Measurements from ENCODE around the gene PRKRA. TPM values are rescaled to one million over a fixed set of nuclear protein-coding genes. Genes with fewer than 3 reads are reported as not detected.
"Not testable (repeated sequence)": the region's sequence is repeated elsewhere in the genome, so short reads cannot be mapped to it uniquely, and the experiment has no call there.

PRKRA gene
- total and polyA plus RNA-seq, 2 donors (not counting 3 experiments of a cell fraction or from before 2014, with no cell fraction given): 31.0 to 46.6 TPM

DNA sequence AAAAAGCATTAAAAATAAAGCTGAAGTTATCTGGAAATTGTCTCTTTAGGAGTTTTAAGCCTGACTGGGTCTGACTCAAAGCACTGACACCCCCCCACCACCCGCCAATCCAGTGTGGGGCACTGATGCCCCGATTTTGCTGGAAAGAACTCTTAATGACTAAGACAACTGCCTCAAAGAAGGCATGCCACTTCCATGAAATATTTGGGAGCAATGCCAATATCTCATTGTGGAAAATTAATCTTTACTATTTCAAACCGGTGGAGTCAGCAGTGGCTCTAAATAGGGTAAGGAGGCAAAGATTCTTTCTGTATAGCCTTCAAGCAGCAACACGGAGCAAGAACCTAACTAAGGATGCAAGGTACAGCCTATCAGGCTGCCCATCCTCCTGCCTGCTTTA lies 23.0 kb upstream of the PRKRA start:
- intact Hi-C loops (cut with micrococcal nuclease): no loop called here

DNA sequence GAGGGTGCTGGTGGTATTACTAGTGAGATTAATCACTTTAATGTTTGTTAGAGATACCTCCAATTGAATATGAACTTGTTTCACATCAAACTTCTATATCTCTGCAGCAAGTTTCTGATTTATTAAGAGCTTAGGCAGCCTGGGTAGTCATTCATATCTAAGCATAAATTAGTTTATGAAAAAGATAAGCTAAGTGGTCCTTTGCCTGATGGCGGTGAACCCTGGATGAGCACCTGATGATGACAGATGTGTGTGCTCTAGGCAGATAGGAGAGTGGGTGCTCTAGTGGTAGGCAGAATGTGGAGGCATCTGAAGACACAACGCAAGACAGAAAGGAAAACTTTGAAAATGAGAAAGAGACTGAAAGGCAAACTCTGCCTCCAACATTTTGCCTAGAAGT lies 22.4 kb upstream of the PRKRA start:
- no peak for FAIRE-seq
- Histone ChIP-seq H3K4me3 (replicated peaks in 1 of 3; ENCODE audit: insufficient read depth in 1 of 3, low read depth in 1 of 3, low read length in 3 of 3) (no peak overlapping the region), H3K9me1 (replicated peaks; ENCODE audit: control insufficient read depth, extremely low read depth, insufficient read depth, low read length) (no peaks in the 10 kb centered on the region), H3K36me3 (ENCODE audit: control insufficient read depth in 2 of 2, extremely low read depth in 1 of 2, insufficient read depth in 2 of 2, low read length in 2 of 2) (no peaks in the 10 kb centered on the region), H2AFZ (ENCODE audit: low read depth, low read length) (no peak overlapping the region), H3K4me1 (ENCODE audit: control insufficient read depth, extremely low read depth, insufficient read depth, low read length) (peaks cover 8% of the 10 kb centered on the region), H3K27me3 (ENCODE audit: control insufficient read depth in 2 of 2, insufficient read depth in 2 of 2, low read length in 2 of 2) (no peaks in the 10 kb centered on the region), H3K27ac (ENCODE audit: insufficient read depth, low read depth, low read length) (no peak overlapping the region), H3K4me2 (ENCODE audit: insufficient read depth, low read length) (no peak overlapping the region), H3K9ac (replicated peaks; ENCODE audit: extremely low read depth, insufficient read depth, low read length) (no peak overlapping the region), H4K20me1 (replicated peaks; ENCODE audit: control insufficient read depth, extremely low read depth, insufficient read depth, low read length) (no peaks in the 10 kb centered on the region), H3K9me3 (replicated peaks; ENCODE audit: control insufficient read depth, insufficient read depth, low read length) (no peaks in the 10 kb centered on the region), H3K79me2 (ENCODE audit: control insufficient read depth, insufficient read depth, low read length) (peaks cover 4% of the 10 kb centered on the region)
- DNase-seq (ENCODE audit: low read depth, low spot score): no peak
- dilution Hi-C loops (cut with MboI; ENCODE audit: extremely low pct_ligation_motif_present, low sequenced_read_pairs) (no loop called here), intact Hi-C loops (cut with micrococcal nuclease) (no loop called here)
- no TSS peak for BruUV-seq (replicated peaks)
- CTCF ChIA-PET: interaction anchor here (1.6 kb wide), 1 partner anchor 361 kb away, joined by 3 read pairs; the partner anchor contains the start of gene RBM45
- POLR2A ChIA-PET: no interaction called here
- TF ChIP-seq, protein P1, sequence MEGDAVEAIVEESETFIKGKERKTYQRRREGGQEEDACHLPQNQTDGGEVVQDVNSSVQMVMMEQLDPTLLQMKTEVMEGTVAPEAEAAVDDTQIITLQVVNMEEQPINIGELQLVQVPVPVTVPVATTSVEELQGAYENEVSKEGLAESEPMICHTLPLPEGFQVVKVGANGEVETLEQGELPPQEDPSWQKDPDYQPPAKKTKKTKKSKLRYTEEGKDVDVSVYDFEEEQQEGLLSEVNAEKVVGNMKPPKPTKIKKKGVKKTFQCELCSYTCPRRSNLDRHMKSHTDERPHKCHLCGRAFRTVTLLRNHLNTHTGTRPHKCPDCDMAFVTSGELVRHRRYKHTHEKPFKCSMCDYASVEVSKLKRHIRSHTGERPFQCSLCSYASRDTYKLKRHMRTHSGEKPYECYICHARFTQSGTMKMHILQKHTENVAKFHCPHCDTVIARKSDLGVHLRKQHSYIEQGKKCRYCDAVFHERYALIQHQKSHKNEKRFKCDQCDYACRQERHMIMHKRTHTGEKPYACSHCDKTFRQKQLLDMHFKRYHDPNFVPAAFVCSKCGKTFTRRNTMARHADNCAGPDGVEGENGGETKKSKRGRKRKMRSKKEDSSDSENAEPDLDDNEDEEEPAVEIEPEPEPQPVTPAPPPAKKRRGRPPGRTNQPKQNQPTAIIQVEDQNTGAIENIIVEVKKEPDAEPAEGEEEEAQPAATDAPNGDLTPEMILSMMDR (IDR thresholded peaks at IDR 0.05; ENCODE audit: extremely low read depth in 1 of 2, insufficient read depth in 1 of 2, low read depth in 1 of 2, low read length in 2 of 2): no peak
- TF ChIP-seq EZH2 (IDR thresholded peaks at IDR 0.05; ENCODE audit: borderline replicate concordance, low read depth, low read length, severe bottlenecking) (no peak), MYC (IDR thresholded peaks at IDR 0.05; ENCODE audit: low read depth, low read length) (no peak), POLR2A (IDR thresholded peaks at IDR 0.05; ENCODE audit: low read depth, low read length) (no peak), GATA2 (IDR thresholded peaks at IDR 0.05; ENCODE audit: insufficient read depth, insufficient read length, low read depth, low read length) (no peak), FOS (IDR thresholded peaks at IDR 0.05; ENCODE audit: borderline replicate concordance, insufficient read depth, low read length) (no peak), MAX (IDR thresholded peaks at IDR 0.05; ENCODE audit: insufficient read depth, insufficient read length) (no peak), POLR2AphosphoS5 (IDR thresholded peaks at IDR 0.05; ENCODE audit: insufficient read depth, low read depth, low read length) (no peak), JUN (IDR thresholded peaks at IDR 0.05; ENCODE audit: borderline replicate concordance, insufficient read depth, insufficient read length, low read depth) (no peak)

More for the DNA sequence above, 23.0 kb upstream of the PRKRA start:
- peaks cover 8% of the 10 kb centered on the region for H3K4me1 ChIP-seq (ENCODE audit: control insufficient read depth, extremely low read depth, insufficient read depth, low read length)
- H3K9ac ChIP-seq (replicated peaks; ENCODE audit: extremely low read depth, insufficient read depth, low read length): no peak overlapping the region
- H3K9me1 ChIP-seq (replicated peaks; ENCODE audit: control insufficient read depth, extremely low read depth, insufficient read depth, low read length): no peaks in the 10 kb centered on the region
- no peak for TF ChIP-seq POLR2A (IDR thresholded peaks at IDR 0.05; ENCODE audit: low read depth, low read length)
- TF ChIP-seq MYC (IDR thresholded peaks at IDR 0.05; ENCODE audit: low read depth, low read length): no peak
- no peak for TF ChIP-seq POLR2AphosphoS5 (IDR thresholded peaks at IDR 0.05; ENCODE audit: insufficient read depth, low read depth, low read length)
- H3K9me3 ChIP-seq (replicated peaks; ENCODE audit: control insufficient read depth, insufficient read depth, low read length): no peaks in the 10 kb centered on the region
- DNase-seq (ENCODE audit: low read depth, low spot score): no peak
- no TSS peak for BruUV-seq (replicated peaks)
- H2AFZ ChIP-seq (ENCODE audit: low read depth, low read length): no peak overlapping the region
- no peaks in the 10 kb centered on the region for H3K36me3 ChIP-seq (ENCODE audit: control insufficient read depth in 2 of 2, extremely low read depth in 1 of 2, insufficient read depth in 2 of 2, low read length in 2 of 2)
- no peaks in the 10 kb centered on the region for H4K20me1 ChIP-seq (replicated peaks; ENCODE audit: control insufficient read depth, extremely low read depth, insufficient read depth, low read length)
- no peak overlapping the region for H3K27ac ChIP-seq (ENCODE audit: insufficient read depth, low read depth, low read length)
- dilution Hi-C loops (cut with MboI; ENCODE audit: extremely low pct_ligation_motif_present, low sequenced_read_pairs): no loop called here
- H3K4me3 ChIP-seq (replicated peaks in 1 of 3; ENCODE audit: insufficient read depth in 1 of 3, low read depth in 1 of 3, low read length in 3 of 3): no peak overlapping the region
- H3K4me2 ChIP-seq (ENCODE audit: insufficient read depth, low read length): no peak overlapping the region
- no peaks in the 10 kb centered on the region for H3K27me3 ChIP-seq (ENCODE audit: control insufficient read depth in 2 of 2, insufficient read depth in 2 of 2, low read length in 2 of 2)
- peaks cover 4% of the 10 kb centered on the region for H3K79me2 ChIP-seq (ENCODE audit: control insufficient read depth, insufficient read depth, low read length)
- no peak for FAIRE-seq
- CTCF ChIA-PET: interaction anchor here (1.6 kb wide), 1 partner anchor 361 kb away, joined by 3 read pairs; the partner anchor contains the start of gene RBM45
- POLR2A ChIA-PET: no interaction called here

- DNase-seq (ENCODE audit: low read depth, low spot score); H3K79me2 ChIP-seq (ENCODE audit: control insufficient read depth, insufficient read depth, low read length); H4K20me1 ChIP-seq (replicated peaks; ENCODE audit: control insufficient read depth, extremely low read depth, insufficient read depth, low read length); BruUV-seq (replicated peaks); intact Hi-C loops (cut with micrococcal nuclease); H3K36me3 ChIP-seq (ENCODE audit: control insufficient read depth in 2 of 2, extremely low read depth in 1 of 2, insufficient read depth in 2 of 2, low read length in 2 of 2); H3K9me3 ChIP-seq (replicated peaks; ENCODE audit: control insufficient read depth, insufficient read depth, low read length); H3K4me3 ChIP-seq (replicated peaks in 1 of 3; ENCODE audit: insufficient read depth in 1 of 3, low read depth in 1 of 3, low read length in 3 of 3); H3K9ac ChIP-seq (replicated peaks; ENCODE audit: extremely low read depth, insufficient read depth, low read length); FAIRE-seq; H3K27ac ChIP-seq (ENCODE audit: insufficient read depth, low read depth, low read length); H3K9me1 ChIP-seq (replicated peaks; ENCODE audit: control insufficient read depth, extremely low read depth, insufficient read depth, low read length); H3K4me1 ChIP-seq (ENCODE audit: control insufficient read depth, extremely low read depth, insufficient read depth, low read length); H3K27me3 ChIP-seq (ENCODE audit: control insufficient read depth in 2 of 2, insufficient read depth in 2 of 2, low read length in 2 of 2); dilution Hi-C loops (cut with MboI; ENCODE audit: extremely low pct_ligation_motif_present, low sequenced_read_pairs); H3K4me2 ChIP-seq (ENCODE audit: insufficient read depth, low read length); POLR2A ChIA-PET; H2AFZ ChIP-seq (ENCODE audit: low read depth, low read length): not testable (repeated sequence)
- CTCF ChIA-PET: interaction anchor here (0.7 kb wide), 1 partner anchor 57 kb away, joined by 3 read pairs; no protein-coding TSS in a partner anchor
Observed at GRCh38 chr2:178471313-178471712, 20.3 kb upstream of the PRKRA start.

Data from endothelial cell of umbilical vein (primary cell).